Rectal smooth muscle tissue (tissue), 1 donor: Measurements from ENCODE around the gene CRLF2.
"Not testable (repeated sequence)": the region's sequence is repeated elsewhere in the genome, so short reads cannot be mapped to it uniquely, and the experiment has no call there.

ENCODE experiments used
- H3K27ac ChIP-seq: one replicate; pipeline ENCODE4 v1.7.0; 2013; ENCODE audit warnings: low read depth, low read length, inconsistent platforms
- H3K27me3 ChIP-seq: one replicate; pipeline ENCODE4 v1.7.0; 2013; ENCODE audit warnings: low read length; ENCODE audit not compliant: control insufficient read depth, insufficient read depth
- H3K36me3 ChIP-seq: one replicate; pipeline ENCODE4 v1.7.0; 2013; ENCODE audit warnings: low read length; ENCODE audit not compliant: control insufficient read depth, insufficient read depth
- H3K4me1 ChIP-seq: one replicate; pipeline ENCODE4 v1.7.0; 2013; ENCODE audit warnings: low read length; ENCODE audit not compliant: control insufficient read depth, insufficient read depth
- H3K4me3 ChIP-seq: one replicate; pipeline ENCODE4 v1.7.0; 2013; ENCODE audit warnings: low read length
- H3K9ac ChIP-seq: one replicate; pipeline ENCODE4 v1.7.0; 2013; ENCODE audit warnings: low read length

The CRLF2 gene

GRCh38 chrX:1205681-1206611, 6.5 kb downstream of the CRLF2 start:
- H3K27ac ChIP-seq, result no peak overlapping the region
- H3K4me1 ChIP-seq, result no peaks in the 10 kb centered on the region
- peak overlapping the region; percentile 44 for H3K4me3 ChIP-seq
- no peak overlapping the region for H3K9ac ChIP-seq
- no peaks in the 10 kb centered on the region for H3K36me3 ChIP-seq
- H3K27me3 ChIP-seq, result no peaks in the 10 kb centered on the region

- no peak overlapping the region for H3K4me3 ChIP-seq
- H3K27me3 ChIP-seq, result no peaks in the 10 kb centered on the region
- no peak overlapping the region for H3K27ac ChIP-seq
- no peaks in the 10 kb centered on the region for H3K36me3 ChIP-seq
- no peak overlapping the region for H3K9ac ChIP-seq
- no peaks in the 10 kb centered on the region for H3K4me1 ChIP-seq
Measured at GRCh38 chrX:1202251-1202650, 10.2 kb downstream of the CRLF2 start.

GRCh38 chrX:1196436-1196835, 16.0 kb downstream of the CRLF2 start:
- H3K4me1 ChIP-seq, result no peaks in the 10 kb centered on the region
- no peak overlapping the region for H3K4me3 ChIP-seq
- no peak overlapping the region for H3K9ac ChIP-seq
- H3K36me3 ChIP-seq, result no peaks in the 10 kb centered on the region
- no peaks in the 10 kb centered on the region for H3K27me3 ChIP-seq
- no peak overlapping the region for H3K27ac ChIP-seq

GRCh38 chrX:1192196-1192595, 20.3 kb downstream of the CRLF2 start:
- H3K9ac ChIP-seq, H3K27ac ChIP-seq, H3K4me1 ChIP-seq, H3K36me3 ChIP-seq, H3K4me3 ChIP-seq, H3K27me3 ChIP-seq: not testable (repeated sequence)

- Histone ChIP-seq H3K27ac (no peak overlapping the region), H3K36me3 (no peaks in the 10 kb centered on the region), H3K9ac (no peak overlapping the region), H3K27me3 (no peaks in the 10 kb centered on the region), H3K4me3 (no peak overlapping the region), H3K4me1 (no peaks in the 10 kb centered on the region)
Measured at GRCh38 chrX:1190596-1191145, 21.8 kb downstream of the CRLF2 start.

GRCh38 chrX:1185561-1185960, 26.9 kb downstream of the CRLF2 start:
- H3K36me3 ChIP-seq, result no peaks in the 10 kb centered on the region
- H3K9ac ChIP-seq, result no peak overlapping the region
- no peaks in the 10 kb centered on the region for H3K4me1 ChIP-seq
- H3K4me3 ChIP-seq, result no peak overlapping the region
- no peaks in the 10 kb centered on the region for H3K27me3 ChIP-seq
- H3K27ac ChIP-seq, result no peak overlapping the region

- no peak overlapping the region for H3K4me3 ChIP-seq
- no peaks in the 10 kb centered on the region for H3K4me1 ChIP-seq
- no peaks in the 10 kb centered on the region for H3K27me3 ChIP-seq
- H3K27ac ChIP-seq, result no peak overlapping the region
- no peak overlapping the region for H3K9ac ChIP-seq
- no peaks in the 10 kb centered on the region for H3K36me3 ChIP-seq
Measured at GRCh38 chrX:1182211-1182610, 30.2 kb downstream of the CRLF2 start.

- not testable (repeated sequence) for H3K27me3 ChIP-seq, H3K4me1 ChIP-seq, H3K9ac ChIP-seq, H3K36me3 ChIP-seq, H3K4me3 ChIP-seq, H3K27ac ChIP-seq
Measured at GRCh38 chrX:1181661-1182060, 30.8 kb downstream of the CRLF2 start.

GRCh38 chrX:1181170-1181569, 31.3 kb downstream of the CRLF2 start:
- H3K4me3 ChIP-seq, result no peak overlapping the region
- no peak overlapping the region for H3K9ac ChIP-seq
- no peaks in the 10 kb centered on the region for H3K36me3 ChIP-seq
- no peak overlapping the region for H3K27ac ChIP-seq
- H3K27me3 ChIP-seq, result no peaks in the 10 kb centered on the region
- no peaks in the 10 kb centered on the region for H3K4me1 ChIP-seq

- no peaks in the 10 kb centered on the region for H3K36me3 ChIP-seq
- no peak overlapping the region for H3K4me3 ChIP-seq
- H3K27ac ChIP-seq, result no peak overlapping the region
- no peak overlapping the region for H3K9ac ChIP-seq
- H3K27me3 ChIP-seq, result no peaks in the 10 kb centered on the region
- no peaks in the 10 kb centered on the region for H3K4me1 ChIP-seq
Measured at GRCh38 chrX:1178580-1179057, 33.8 kb downstream of the CRLF2 start.

- not testable (repeated sequence) for H3K4me1 ChIP-seq, H3K27ac ChIP-seq, H3K36me3 ChIP-seq, H3K9ac ChIP-seq, H3K4me3 ChIP-seq, H3K27me3 ChIP-seq
Measured at GRCh38 chrX:1176531-1177320, 35.7 kb downstream of the CRLF2 start.
